ENCODE data around the gene SH3RF3.

Gene SH3RF3

DNA sequence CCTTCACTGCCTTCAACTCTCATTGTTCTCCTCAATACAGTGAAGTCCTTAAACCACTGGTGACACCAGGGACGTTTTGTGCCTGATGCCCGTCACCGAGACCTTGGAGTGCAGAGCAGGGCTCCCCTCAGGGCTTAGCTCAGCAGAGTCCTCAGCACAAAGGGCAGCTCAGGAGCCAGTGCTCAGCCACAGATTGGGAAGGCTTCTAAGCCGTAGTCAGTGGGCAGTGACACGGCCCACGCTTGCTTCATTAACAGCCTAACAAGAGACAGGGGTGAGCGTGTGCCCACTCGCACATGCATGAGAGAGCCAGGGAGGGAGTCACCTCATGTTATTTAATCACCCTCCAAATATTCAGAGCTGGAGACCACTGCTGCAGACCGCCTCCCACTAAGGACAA is 137.5 kb downstream of the SH3RF3 start:
- DNase-seq, result no peak

GRCh38 chr2:109266998-109267854 is 138.2 kb downstream of the SH3RF3 start:
- DNase-seq, result no peak

DNA sequence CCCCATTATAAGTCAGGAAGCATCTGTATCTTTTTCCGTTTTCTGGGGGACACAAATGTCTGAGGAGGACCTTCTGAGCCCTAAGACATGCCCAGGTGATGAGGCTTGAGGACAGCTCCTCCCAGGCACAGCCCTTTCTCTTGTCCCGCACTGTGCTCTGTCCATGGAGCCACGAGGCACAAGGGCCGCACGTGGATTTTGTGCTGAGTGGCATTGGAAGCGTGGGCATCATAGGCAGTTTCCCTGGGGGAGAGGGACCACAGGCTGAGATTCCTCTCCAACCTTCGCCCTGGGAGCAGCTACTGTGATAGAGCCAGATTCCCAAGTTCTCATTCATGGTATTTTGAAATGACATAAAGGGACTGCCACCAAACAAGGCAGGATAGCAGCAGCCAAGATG is 139.9 kb downstream of the SH3RF3 start:
- DNase-seq, result no peak

DNA sequence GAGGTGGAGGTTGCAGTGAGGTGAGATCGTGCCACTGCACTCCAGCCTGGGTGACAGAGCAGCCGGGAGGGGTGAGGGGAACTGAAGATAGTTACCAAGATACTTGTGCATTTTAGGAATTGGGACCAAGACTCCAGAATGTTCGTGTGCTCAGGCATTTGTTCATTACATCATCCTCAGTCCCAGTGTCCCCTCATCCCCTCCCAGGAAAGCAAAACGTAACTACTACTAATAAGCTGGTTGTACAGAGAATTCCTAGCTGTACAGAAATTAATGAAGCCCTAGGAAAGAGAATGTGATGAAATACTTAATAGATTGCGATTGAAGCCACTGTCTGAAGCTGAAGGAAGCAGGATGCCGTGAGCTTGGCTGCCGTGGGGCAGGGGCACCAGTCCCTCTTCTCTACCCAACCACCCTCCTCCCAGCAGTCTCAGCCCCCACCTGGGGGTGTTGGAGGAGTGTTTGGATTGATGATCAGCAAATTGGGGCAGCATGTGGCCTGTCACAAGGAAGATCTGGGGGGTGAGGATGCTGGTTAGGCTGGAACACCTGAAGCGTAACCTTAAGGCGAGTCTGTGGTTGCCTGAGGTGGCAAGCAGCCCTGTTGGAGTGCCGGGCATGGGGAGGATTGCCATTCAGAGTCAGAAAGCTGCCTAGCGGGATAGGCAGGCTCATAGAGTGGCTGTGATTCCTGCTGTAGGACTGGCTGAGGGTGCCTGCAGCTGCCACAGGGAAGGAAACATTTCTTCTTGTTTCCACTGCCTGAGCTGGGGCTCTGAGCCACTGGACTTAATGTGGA is 140.9 kb downstream of the SH3RF3 start:
- DNase-seq, result no peak

DNA sequence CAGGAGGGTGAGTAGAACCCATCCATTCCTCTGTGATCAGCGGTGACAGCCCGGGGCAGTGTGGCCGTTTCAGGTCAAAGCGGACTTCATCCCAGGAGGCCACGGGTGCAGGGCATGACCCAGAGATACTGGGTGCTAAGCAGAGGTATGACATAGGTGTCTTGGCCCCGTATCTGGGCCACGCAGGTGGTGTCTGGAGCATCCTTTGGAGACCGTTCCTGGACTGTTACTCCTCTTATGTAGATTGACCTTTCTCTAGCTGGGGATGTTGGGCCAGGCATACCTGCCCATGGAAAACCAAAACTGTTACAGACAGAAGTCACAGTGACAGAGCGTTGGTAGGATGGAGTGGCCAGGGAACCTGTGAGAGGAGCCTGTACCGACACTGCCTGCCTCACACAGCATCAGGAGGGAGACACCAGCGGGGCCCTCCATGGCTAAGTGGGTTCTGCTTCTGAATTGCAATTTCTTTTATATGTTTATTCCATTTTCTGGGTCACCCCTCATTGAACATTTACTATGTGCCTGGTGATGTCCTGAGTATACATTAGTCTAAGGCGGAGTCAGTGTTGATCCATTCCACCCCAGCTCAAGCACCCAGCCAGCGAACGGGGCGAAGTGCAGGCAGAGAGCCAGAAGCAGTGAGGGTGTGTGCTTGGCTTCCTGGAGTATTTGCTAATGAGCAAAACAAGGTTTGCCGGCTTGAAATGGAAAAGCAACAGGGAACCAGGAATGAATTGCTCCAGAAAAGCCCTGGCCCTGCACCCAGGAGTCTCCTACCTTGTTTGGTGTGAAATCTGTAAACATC is 141.7 kb downstream of the SH3RF3 start:
- DNase-seq, result no peak

DNA sequence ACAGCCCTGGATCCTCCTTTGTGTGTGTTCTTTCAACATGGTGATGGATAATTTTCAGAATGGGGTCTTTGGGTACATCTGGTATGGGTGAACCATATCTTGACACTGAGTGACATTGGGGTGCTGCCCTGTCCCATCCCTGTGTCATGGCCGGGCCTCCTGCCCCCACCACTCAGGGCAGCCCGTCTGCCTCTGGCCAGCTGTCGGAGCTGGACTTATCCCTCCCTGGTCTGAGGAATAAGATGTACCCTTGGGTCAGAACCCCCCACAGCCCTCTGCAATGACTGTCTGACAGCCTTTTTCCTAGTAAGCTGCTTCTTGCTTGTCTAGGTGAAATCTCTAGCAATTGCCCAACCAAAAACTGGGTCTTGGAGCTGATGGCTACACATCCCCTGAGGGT is 142.9 kb downstream of the SH3RF3 start:
- no peak for DNase-seq

GRCh38 chr2:109272461-109272860 is 143.5 kb downstream of the SH3RF3 start:
- DNase-seq, result no peak

DNA sequence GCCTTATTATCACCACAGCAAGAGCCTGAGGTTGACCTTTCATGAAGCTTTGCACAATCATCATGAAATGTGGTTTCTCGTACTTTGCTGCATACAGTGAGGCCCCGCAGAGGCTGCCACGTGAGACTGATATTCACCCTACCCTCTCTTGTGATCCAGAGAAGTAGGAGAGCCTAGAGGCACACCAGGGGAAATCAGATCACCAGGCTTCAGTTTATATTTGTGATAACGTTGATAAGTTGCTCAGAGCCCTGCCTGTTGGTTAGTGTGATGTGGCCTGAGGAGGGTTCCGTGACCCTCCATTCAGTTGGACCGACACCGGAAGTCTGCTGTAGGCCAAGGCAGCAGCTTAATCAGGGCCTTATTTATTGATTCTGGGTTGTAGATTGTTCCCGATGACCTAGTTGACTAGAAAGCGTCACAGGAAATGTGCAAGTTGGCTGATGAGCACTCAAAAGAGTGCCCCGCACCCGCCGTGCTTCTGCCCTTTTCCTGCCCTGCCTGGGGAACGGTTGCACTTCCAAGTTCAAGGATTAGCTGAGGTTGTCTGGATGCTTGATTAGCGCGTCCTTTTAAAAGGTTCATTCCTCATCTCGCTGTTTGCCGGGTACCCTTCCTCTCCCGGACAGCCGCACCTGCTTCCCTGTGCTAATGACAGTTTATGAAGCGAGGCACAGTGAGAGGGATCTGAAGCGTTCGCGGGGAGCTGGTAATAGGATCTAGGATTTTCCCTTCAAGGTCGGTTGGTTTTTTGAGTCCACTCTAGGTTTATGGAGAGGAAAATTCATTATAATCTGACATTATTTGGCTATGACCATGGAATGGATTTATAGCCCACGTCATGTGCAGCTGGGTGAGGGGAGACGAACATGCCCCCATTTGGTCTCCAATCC is 146.4 kb downstream of the SH3RF3 start:
- DNase-seq, result no peak

DNA sequence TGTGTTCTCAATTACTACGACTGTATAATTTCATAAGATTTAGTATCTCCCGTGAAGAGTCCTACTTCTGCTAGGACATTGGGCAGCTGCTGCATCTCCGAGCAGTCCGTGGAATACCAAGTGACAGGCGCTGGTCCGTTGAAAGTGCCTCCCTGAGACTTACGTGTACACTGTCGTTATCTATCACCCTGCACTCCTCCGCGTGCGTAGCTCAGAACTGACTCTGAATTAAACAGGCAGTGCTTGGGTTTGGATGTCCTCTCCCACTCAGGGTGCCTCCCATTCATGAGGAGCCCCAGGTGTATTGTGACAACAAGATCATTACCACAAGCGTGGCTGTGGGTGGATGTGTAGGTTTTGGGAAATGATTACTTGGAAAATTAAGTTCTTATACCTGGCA is 148.4 kb downstream of the SH3RF3 start:
- DNase-seq, result no peak

DNA sequence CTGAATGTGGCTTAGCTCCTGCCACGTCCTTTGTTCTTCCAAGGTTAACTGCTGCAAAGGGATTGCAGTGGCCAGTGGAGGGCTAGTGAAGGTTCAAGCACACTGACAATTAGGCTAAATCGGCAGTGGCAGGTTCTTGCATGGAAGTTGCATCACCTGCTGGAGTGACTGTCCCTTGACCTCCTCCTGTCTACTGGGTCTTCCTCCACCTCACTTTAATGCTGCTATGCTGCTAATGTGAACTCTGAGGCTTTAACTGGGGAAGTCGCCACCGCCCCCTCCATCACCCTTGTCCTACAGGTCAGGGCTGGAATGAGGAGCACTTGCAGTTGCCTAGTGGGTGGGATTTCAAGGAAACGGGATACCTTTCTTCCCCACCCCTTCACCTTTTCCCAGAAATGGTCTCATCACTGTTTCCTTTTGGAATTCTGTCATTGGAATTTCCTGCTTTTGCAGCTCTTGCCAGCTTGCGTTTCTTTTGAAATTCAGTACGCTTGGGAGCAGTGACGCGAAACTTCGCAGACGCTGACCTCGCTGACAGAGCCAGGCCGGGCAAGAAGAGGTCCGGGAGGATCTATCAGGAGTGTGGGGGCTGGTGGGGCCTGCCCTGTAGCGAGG is 150.3 kb downstream of the SH3RF3 start:
- DNase-seq, result no peak

DNA sequence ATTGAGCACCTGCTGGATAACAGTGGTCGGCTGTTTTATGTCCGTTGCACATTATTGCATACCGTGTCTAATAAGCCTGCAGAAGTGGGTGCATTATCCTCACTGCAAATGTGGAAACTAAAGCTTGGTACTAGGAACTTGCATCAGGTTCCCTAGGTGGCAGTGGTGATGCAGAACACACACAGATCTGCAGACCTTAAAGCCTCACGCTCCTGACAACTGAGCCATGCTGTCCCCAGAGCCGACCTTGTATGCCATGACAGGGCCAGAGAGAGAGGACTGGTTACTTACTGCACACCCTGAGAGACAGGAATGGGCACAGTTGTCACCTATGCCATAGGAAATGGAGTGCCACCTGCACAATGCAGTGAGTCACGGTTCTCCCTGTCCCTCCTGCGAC is 151.8 kb downstream of the SH3RF3 start:
- no peak for DNase-seq

GRCh38 chr2:109282360-109282759 is 153.4 kb downstream of the SH3RF3 start:
- DNase-seq, result no peak

- no peak for DNase-seq
These were observed 153.9 kb downstream of the SH3RF3 start for GRCh38 chr2:109282865-109283264.

- no peak for DNase-seq
These were observed 155.8 kb downstream of the SH3RF3 start for GRCh38 chr2:109284826-109285225.

- DNase-seq, result no peak
These were observed 156.2 kb downstream of the SH3RF3 start for GRCh38 chr2:109285244-109285651.

- DNase-seq, result no peak
These were observed 158.4 kb downstream of the SH3RF3 start for GRCh38 chr2:109287413-109287812.

- DNase-seq, result no peak
These were observed 158.8 kb downstream of the SH3RF3 start for GRCh38 chr2:109287838-109288237.

- no peak for DNase-seq
These were observed 159.8 kb downstream of the SH3RF3 start for GRCh38 chr2:109288544-109289368.

GRCh38 chr2:109289504-109290222 is 160.7 kb downstream of the SH3RF3 start:
- no peak for DNase-seq

All from islet precursor cell (in vitro differentiated cells).